ENCODE data around the gene SPRYD7.

GRCh38 chr13:49897713-49898112 is 38.4 kb downstream of the SPRYD7 start:
- TF ChIP-seq ZNF416 (tag by site-specific recombination; IDR thresholded peaks at IDR 0.05), result no peak
- TF ChIP-seq ZBTB26 (tag by site-specific recombination; optimal IDR thresholded peaks at IDR 0.05), result no peak
- TF ChIP-seq CTCF (tag by site-specific recombination; IDR thresholded peaks at IDR 0.05), result no peak
- peak; percentile 70; the same call in 1 of the 2 replicates for TF ChIP-seq REST (tag by site-specific recombination; IDR thresholded peaks at IDR 0.05)
- TF ChIP-seq ZNF350 (tag by site-specific recombination; IDR thresholded peaks at IDR 0.05), result no peak
- TF ChIP-seq ZNF184 (tag by site-specific recombination; IDR thresholded peaks at IDR 0.05), result no peak
- no peak for TF ChIP-seq ZFP3 (tag by site-specific recombination; IDR thresholded peaks at IDR 0.05; ENCODE audit: low read depth)
- TF ChIP-seq GLI2 (tag by site-specific recombination; IDR thresholded peaks at IDR 0.05; ENCODE audit: borderline replicate concordance, low read depth), result peak; percentile 55; the same call in 1 of the 2 replicates
- TF ChIP-seq ZNF221 (tag by site-specific recombination; IDR thresholded peaks at IDR 0.05; ENCODE audit: borderline replicate concordance), result no peak
- TF ChIP-seq PATZ1 (tag by site-specific recombination; IDR thresholded peaks at IDR 0.05), result no peak
